Loucy (cell line): ENCODE data around the gene CLCN7.

Experiments used
- CTCF ChIP-seq: fragments of 200-600 bp; sonication (generic); conservative IDR thresholded peaks from 2 replicates; pipeline ENCODE4 v1.5.1; 2014; ENCODE audit warnings: mild to moderate bottlenecking, antibody characterized with exemption, low read length
- EZH2phosphoT487 ChIP-seq: fragments of 200-600 bp; IDR thresholded peaks from 2 replicates; pipeline ENCODE4 v1.6.1; 2018; ENCODE audit warnings: antibody characterized with exemption, mild to moderate bottlenecking, moderate library complexity, borderline replicate concordance

GRCh38 chr16:1488619-1489018, 13.8 kb upstream of the CLCN7 start, which contains the start of gene PTX4:
- TF ChIP-seq CTCF (no peak), EZH2phosphoT487 (no peak)
